ENCODE measurements around the gene DEXI. TPM values are rescaled to one million over a fixed set of nuclear protein-coding genes. Genes with fewer than 3 reads are reported as not detected.

DEXI gene
- total and polyA plus RNA-seq, 9 of the 15 experiments (the other 6 are each of a cell fraction or from before 2014, with no cell fraction given) = 2.9 to 40.1 (median 22.0) TPM

- TF ChIP-seq ZBTB40 (IDR thresholded peaks at IDR 0.05) = no peak
- no peak for TF ChIP-seq ZBTB40 (CRISPR knock-in tag; IDR thresholded peaks at IDR 0.05)
- TF ChIP-seq FUS (optimal IDR thresholded peaks at IDR 0.05; ENCODE audit: low read depth, low read length) = no peak
- TF ChIP-seq CREBBP (IDR thresholded peaks at IDR 0.05; ENCODE audit: low read depth, low read length) = no peak
- TF ChIP-seq TAF15 (IDR thresholded peaks at IDR 0.05; ENCODE audit: low read depth, low read length) = no peak
- TF ChIP-seq U2AF2 (optimal IDR thresholded peaks at IDR 0.05; ENCODE audit: low read depth, low read length) = no peak
- TF ChIP-seq EGR1 (conservative IDR thresholded peaks at IDR 0.05) = no peak
- TF ChIP-seq TCF15 (CRISPR knock-in tag; IDR thresholded peaks at IDR 0.05) = no peak
- TF ChIP-seq TAF1 (IDR thresholded peaks at IDR 0.05; ENCODE audit: control insufficient read depth, extremely low read depth, insufficient read depth, low read length, severe bottlenecking) = no peak
- no peak for TF ChIP-seq ZNF395 (CRISPR knock-in tag; IDR thresholded peaks at IDR 0.05)
- no peak for TF ChIP-seq NCOA2 (IDR thresholded peaks at IDR 0.05; ENCODE audit: partially characterized antibody in 2 of 2)
- no peak for TF ChIP-seq DMBX1 (CRISPR knock-in tag; IDR thresholded peaks at IDR 0.05; ENCODE audit: borderline replicate concordance)
- TF ChIP-seq ARID2 (IDR thresholded peaks at IDR 0.05) = peak; percentile 88
- TF ChIP-seq ZNF280B (CRISPR knock-in tag; IDR thresholded peaks at IDR 0.05) = no peak
- no peak for TF ChIP-seq MYNN (IDR thresholded peaks at IDR 0.05)
- no peak for TF ChIP-seq MYNN (CRISPR knock-in tag; IDR thresholded peaks at IDR 0.05)
These were observed 29.3 kb upstream of the DEXI start (continued) for GRCh38 chr16:10971560-10971961.

Measured in K562 (cell line).